ENCODE results near the gene MAML2. TPM values are rescaled to one million over a fixed set of nuclear protein-coding genes. Genes with fewer than 3 reads are reported as not detected.

Gene MAML2
- total RNA-seq, 4 donors from 2014 or later = 20.0 to 33.7 (median 23.2) TPM

GRCh38 chr11:96263238-96263763, 79.7 kb downstream of the MAML2 start:
- no peak overlapping the region for H3K4me3 ChIP-seq
- H3K27me3 ChIP-seq = no peaks in the 10 kb centered on the region
- TF ChIP-seq POLR2A (IDR thresholded peaks at IDR 0.05; ENCODE audit: low read depth) (no peak), POLR2AphosphoS5 (IDR thresholded peaks at IDR 0.05) (peak in 1 of 2 donors; percentile 57), EP300 (IDR thresholded peaks at IDR 0.05) (no peak)
- TF ChIP-seq, protein P1, sequence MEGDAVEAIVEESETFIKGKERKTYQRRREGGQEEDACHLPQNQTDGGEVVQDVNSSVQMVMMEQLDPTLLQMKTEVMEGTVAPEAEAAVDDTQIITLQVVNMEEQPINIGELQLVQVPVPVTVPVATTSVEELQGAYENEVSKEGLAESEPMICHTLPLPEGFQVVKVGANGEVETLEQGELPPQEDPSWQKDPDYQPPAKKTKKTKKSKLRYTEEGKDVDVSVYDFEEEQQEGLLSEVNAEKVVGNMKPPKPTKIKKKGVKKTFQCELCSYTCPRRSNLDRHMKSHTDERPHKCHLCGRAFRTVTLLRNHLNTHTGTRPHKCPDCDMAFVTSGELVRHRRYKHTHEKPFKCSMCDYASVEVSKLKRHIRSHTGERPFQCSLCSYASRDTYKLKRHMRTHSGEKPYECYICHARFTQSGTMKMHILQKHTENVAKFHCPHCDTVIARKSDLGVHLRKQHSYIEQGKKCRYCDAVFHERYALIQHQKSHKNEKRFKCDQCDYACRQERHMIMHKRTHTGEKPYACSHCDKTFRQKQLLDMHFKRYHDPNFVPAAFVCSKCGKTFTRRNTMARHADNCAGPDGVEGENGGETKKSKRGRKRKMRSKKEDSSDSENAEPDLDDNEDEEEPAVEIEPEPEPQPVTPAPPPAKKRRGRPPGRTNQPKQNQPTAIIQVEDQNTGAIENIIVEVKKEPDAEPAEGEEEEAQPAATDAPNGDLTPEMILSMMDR (IDR thresholded peaks at IDR 0.05) = peak in 1 of 3 experiments; percentile 9
- intact Hi-C loops (cut with DNase I) = no loop called here
- H3K36me3 ChIP-seq = no peaks in the 10 kb centered on the region
- peaks cover 46 to 72% (median 51%) of the 10 kb centered on the region in 4 donors for H3K4me1 ChIP-seq
- peak overlapping the region; percentile 48 to 63 (median 58) for H3K27ac ChIP-seq (replicated peaks in 1 of 4)
- no peaks in the 10 kb centered on the region for H3K9me3 ChIP-seq
- no peak for DNase-seq (ENCODE audit: extremely low spot score)

DNA sequence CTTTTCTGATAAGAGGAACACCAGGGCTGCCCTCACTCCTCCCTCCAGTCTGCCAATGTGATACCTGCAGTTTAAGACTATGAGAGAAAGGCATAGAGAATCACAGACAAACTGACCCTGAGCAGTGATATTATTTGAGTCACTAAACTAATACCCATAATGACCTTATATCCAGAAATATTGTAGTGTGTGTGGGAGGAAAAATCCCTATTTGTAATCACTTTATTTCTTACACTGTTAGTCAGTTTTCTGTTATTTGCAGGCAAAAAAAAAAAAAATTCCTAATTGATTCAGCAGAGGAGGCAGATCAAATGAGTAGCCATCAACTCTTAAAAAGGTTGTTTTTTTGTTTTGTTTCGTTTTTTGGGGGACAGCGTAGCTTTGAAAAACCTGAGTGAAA, 82.5 kb downstream of the MAML2 start:
- WGBS = 95% methylated on average over 2 of the region's 2 CpGs
- Histone ChIP-seq H3K4me3 (no peak overlapping the region), H3K4me1 (peaks cover 52 to 77% (median 61%) of the 10 kb centered on the region in 4 donors)

GRCh38 chr11:96260067-96260511, 82.9 kb downstream of the MAML2 start:
- Histone ChIP-seq H3K36me3 (no peaks in the 10 kb centered on the region), H3K4me1 (peaks cover 54 to 72% (median 64%) of the 10 kb centered on the region in 4 donors), H3K27ac (replicated peaks in 1 of 4) (peak overlapping the region in 1 of 4 donors; percentile 28), H3K4me3 (no peak overlapping the region), H3K9me3 (no peaks in the 10 kb centered on the region), H3K27me3 (no peaks in the 10 kb centered on the region)
- TF ChIP-seq, protein P1 (IDR thresholded peaks at IDR 0.05) = no peak
- TF ChIP-seq POLR2AphosphoS5 (IDR thresholded peaks at IDR 0.05) = no peak
- no peak for TF ChIP-seq POLR2A (IDR thresholded peaks at IDR 0.05; ENCODE audit: low read depth)
- no peak for TF ChIP-seq EP300 (IDR thresholded peaks at IDR 0.05)
- DNase-seq (ENCODE audit: extremely low spot score) = no peak
- 80% methylated on average over 3 of the region's 3 CpGs for WGBS
- intact Hi-C loops (cut with DNase I) = no loop called here

More for the DNA sequence above, 82.5 kb downstream of the MAML2 start:
- peak overlapping the region in 1 of 4 donors; percentile 28 for H3K27ac ChIP-seq (replicated peaks in 1 of 4)
- no peaks in the 10 kb centered on the region for H3K36me3 ChIP-seq
- TF ChIP-seq EP300 (IDR thresholded peaks at IDR 0.05) (no peak), POLR2AphosphoS5 (IDR thresholded peaks at IDR 0.05) (no peak), POLR2A (IDR thresholded peaks at IDR 0.05; ENCODE audit: low read depth) (no peak)
- TF ChIP-seq, protein P1 (IDR thresholded peaks at IDR 0.05) = no peak
- no peak for DNase-seq (ENCODE audit: extremely low spot score)
- H3K27me3 ChIP-seq = no peaks in the 10 kb centered on the region
- intact Hi-C loops (cut with DNase I) = no loop called here
- no peaks in the 10 kb centered on the region for H3K9me3 ChIP-seq

DNA sequence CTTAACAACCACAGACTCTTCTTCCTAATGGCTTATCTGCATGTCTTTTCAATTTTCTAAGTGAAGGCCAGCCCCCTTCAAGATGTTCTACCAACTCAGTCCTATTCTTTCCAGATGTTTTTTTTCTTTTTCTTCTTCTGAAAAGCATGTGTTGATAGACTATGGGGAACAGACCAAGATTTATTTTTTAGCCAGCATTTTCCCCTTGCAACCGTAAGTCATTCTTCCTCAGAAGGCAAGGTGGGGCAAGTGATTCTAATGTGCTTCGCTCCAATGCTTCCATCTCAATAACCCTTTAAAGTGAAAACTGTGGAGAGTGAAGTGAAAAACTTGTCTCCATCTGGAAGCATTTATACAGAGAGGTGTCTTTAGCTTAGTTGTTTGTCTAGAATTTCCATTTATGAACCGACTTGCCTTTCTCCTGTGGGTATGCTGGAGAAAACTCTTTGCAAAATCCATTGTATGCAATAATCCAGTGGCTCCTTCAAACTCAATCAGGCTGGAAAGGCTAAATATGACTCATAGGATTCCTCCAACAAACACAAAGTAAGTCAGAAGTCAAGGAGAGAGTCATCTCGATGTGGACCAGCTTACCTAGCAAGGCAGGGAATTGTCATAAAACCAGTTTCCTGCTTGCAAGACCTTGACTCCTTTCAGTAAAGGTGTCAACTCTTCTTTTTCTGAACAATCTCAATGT, 83.7 kb downstream of the MAML2 start:
- H3K36me3 ChIP-seq = no peaks in the 10 kb centered on the region
- H3K27me3 ChIP-seq = no peaks in the 10 kb centered on the region
- no peak for TF ChIP-seq EP300 (IDR thresholded peaks at IDR 0.05)
- TF ChIP-seq POLR2AphosphoS5 (IDR thresholded peaks at IDR 0.05) = no peak
- TF ChIP-seq, protein P1 (IDR thresholded peaks at IDR 0.05) = no peak
- TF ChIP-seq POLR2A (IDR thresholded peaks at IDR 0.05; ENCODE audit: low read depth) = no peak
- DNase-seq (ENCODE audit: extremely low spot score) = no peak
- peak overlapping the region; percentile 28 to 54 (median 51) for H3K27ac ChIP-seq (replicated peaks in 1 of 4)
- H3K4me1 ChIP-seq = peaks cover 56 to 70% (median 65%) of the 10 kb centered on the region in 4 donors
- no peaks in the 10 kb centered on the region for H3K9me3 ChIP-seq
- intact Hi-C loops (cut with DNase I) = no loop called here
- 70% methylated on average over 4 of the region's 4 CpGs for WGBS
- no peak overlapping the region for H3K4me3 ChIP-seq

Measured in esophagus muscularis mucosa (tissue), 4 donors.